Measurements from ENCODE around the gene ERICH2.

- TF ChIP-seq TCF7L2 (IDR thresholded peaks at IDR 0.05; ENCODE audit: borderline replicate concordance, low read depth, low read length), result no peak
- TF ChIP-seq CTCF (tag by site-specific recombination; IDR thresholded peaks at IDR 0.05), result no peak
- TF ChIP-seq, protein P1, sequence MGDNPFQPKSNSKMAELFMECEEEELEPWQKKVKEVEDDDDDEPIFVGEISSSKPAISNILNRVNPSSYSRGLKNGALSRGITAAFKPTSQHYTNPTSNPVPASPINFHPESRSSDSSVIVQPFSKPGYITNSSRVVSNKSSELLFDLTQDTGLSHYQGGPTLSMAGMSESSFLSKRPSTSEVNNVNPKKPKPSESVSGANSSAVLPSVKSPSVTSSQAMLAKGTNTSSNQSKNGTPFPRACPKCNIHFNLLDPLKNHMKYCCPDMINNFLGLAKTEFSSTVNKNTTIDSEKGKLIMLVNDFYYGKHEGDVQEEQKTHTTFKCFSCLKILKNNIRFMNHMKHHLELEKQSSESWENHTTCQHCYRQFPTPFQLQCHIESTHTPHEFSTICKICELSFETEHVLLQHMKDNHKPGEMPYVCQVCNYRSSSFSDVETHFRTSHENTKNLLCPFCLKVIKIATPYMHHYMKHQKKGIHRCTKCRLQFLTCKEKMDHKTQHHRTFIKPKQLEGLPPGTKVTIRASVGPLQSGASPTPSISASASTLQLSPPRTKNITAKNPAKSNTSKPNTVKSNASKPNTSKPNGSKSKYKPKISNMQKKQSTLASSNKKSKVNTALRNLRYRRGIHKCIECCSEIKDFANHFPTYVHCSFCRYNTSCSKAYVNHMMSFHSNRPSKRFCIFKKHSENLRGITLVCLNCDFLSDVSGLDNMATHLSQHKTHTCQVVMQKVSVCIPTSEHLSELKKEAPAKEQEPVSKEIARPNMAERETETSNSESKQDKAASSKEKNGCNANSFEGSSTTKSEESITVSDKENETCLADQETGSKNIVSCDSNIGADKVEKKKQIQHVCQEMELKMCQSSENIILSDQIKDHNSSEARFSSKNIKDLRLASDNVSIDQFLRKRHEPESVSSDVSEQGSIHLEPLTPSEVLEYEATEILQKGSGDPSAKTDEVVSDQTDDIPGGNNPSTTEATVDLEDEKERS (tag by site-specific recombination; IDR thresholded peaks at IDR 0.05), result no peak
- TF ChIP-seq RBAK (tag by site-specific recombination; IDR thresholded peaks at IDR 0.05), result no peak
- no peak for TF ChIP-seq ZNF114 (tag by site-specific recombination; IDR thresholded peaks at IDR 0.05)
- TF ChIP-seq ZBTB48 (tag by site-specific recombination; IDR thresholded peaks at IDR 0.05), result no peak
- TF ChIP-seq, protein P2, sequence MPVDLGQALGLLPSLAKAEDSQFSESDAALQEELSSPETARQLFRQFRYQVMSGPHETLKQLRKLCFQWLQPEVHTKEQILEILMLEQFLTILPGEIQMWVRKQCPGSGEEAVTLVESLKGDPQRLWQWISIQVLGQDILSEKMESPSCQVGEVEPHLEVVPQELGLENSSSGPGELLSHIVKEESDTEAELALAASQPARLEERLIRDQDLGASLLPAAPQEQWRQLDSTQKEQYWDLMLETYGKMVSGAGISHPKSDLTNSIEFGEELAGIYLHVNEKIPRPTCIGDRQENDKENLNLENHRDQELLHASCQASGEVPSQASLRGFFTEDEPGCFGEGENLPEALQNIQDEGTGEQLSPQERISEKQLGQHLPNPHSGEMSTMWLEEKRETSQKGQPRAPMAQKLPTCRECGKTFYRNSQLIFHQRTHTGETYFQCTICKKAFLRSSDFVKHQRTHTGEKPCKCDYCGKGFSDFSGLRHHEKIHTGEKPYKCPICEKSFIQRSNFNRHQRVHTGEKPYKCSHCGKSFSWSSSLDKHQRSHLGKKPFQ (tag by site-specific recombination; IDR thresholded peaks at IDR 0.05), result no peak
Observed at GRCh38 chr2:170740660-170741059, 29.5 kb upstream of the ERICH2 start.

All from HEK293 (cell line).